A549 (cell line): Measurements from ENCODE around the gene DCAF5. TPM values are rescaled to one million over a fixed set of nuclear protein-coding genes. Genes with fewer than 3 reads are reported as not detected.
A peak's percentile ranks its signal among the peaks of the same experiment; 100 is the strongest.

Source experiments
- ATAC-seq, 2 experiments: fragments of 200-7000 bp in 1 of 2; fragments of >200 bp in 1 of 2; cut with Nextera tagmentation in 1 of 2; cut with Tn5 transposase in 1 of 2; 3 replicates each; pipeline versions ENCODE4 v1.8.0 to v1.9.1; 2018 to 2020; ENCODE audit warnings: mild to moderate bottlenecking in 1 of 2, moderate library complexity in 1 of 2
- CTCF ChIA-PET: fragments of 300-600 bp; sonication (Branson Sonifier 250); formaldehyde crosslinking; extraction: SDS; loops from one replicate; lab custom pipeline; 2021; ENCODE audit warnings: antibody characterized with exemption, inconsistent platforms; lab: Yijun Ruan, JAX
- POLR2A ChIA-PET: fragments of 350-600 bp; formaldehyde crosslinking; extraction: SDS; loops from one replicate; lab custom pipeline; 2021; ENCODE audit warnings: antibody characterized with exemption, inconsistent platforms; lab: Yijun Ruan, JAX
- DNase-seq, 2 experiments: peaks; one replicate each; pipeline versions ENCODE4 v3.0.0 to v3.0.0-alpha.2; 2011 to 2016; ENCODE audit warnings: low read depth in 1 of 2, low spot score in 1 of 2
- FAIRE-seq: peaks from 2 replicates; lab custom pipeline; 2011; peaks lifted over from hg19 to GRCh38; lab: Jason Lieb, UNC
- H3K27ac ChIP-seq, 2 experiments: fragments of >200 bp; sonication (Bioruptor Twin); formaldehyde crosslinking; 3 replicates each; pipeline ENCODE4 v1.5.1; 2016 to 2017
- H3K4me1 ChIP-seq: fragments of >200 bp; sonication (Bioruptor Twin); formaldehyde crosslinking; 3 replicates; pipeline ENCODE4 v1.6.1; 2016
- H3K4me2 ChIP-seq: fragments of >200 bp; sonication (Bioruptor Twin); formaldehyde crosslinking; 3 replicates; pipeline ENCODE4 v1.6.1; 2016
- H3K4me3 ChIP-seq: fragments of >200 bp; sonication (Bioruptor Twin); formaldehyde crosslinking; 3 replicates; pipeline ENCODE4 v1.5.1; 2016
- H3K9me3 ChIP-seq: fragments of >200 bp; sonication (Bioruptor Twin); formaldehyde crosslinking; 3 replicates; pipeline ENCODE4 v1.6.1; 2016
- BHLHE40 ChIP-seq: IDR thresholded peaks from 2 replicates; pipeline ENCODE4 v1.6.1; 2012; ENCODE audit warnings: low read depth, low read length, inconsistent platforms
- CBX2 ChIP-seq: fragments of 200-600 bp; sonication (generic); IDR thresholded peaks from 2 replicates; pipeline ENCODE4 v1.6.1; 2016; ENCODE audit warnings: low read depth, mild to moderate bottlenecking, borderline replicate concordance
- CHD2 ChIP-seq: fragments of 150-350 bp; IDR thresholded peaks from 2 replicates; pipeline ENCODE4 v1.6.1; 2014; ENCODE audit warnings: low read length; ENCODE audit not compliant: partially characterized antibody
- FOSB ChIP-seq: fragments of 250-450 bp; sonication (Bioruptor Pico); IDR thresholded peaks from 2 replicates; pipeline ENCODE4 v1.5.0; 2020; ENCODE audit warnings: mild to moderate bottlenecking, moderate library complexity
- GATA3 ChIP-seq: IDR thresholded peaks from 2 replicates; pipeline ENCODE4 v1.6.1; 2012; ENCODE audit warnings: borderline replicate concordance
- HOXA7 ChIP-seq: fragments of 250-450 bp; sonication (Bioruptor Pico); IDR thresholded peaks from 2 replicates; pipeline ENCODE4 v1.5.0; 2020; ENCODE audit warnings: mild to moderate bottlenecking, moderate library complexity
- HOXB5 ChIP-seq: fragments of 250-450 bp; sonication (Bioruptor Pico); IDR thresholded peaks from 2 replicates; pipeline ENCODE4 v1.5.0; 2020; ENCODE audit warnings: mild to moderate bottlenecking, moderate library complexity
- JUN ChIP-seq, 2 experiments: fragments of >200 bp; sonication (Bioruptor Twin); formaldehyde crosslinking; IDR thresholded peaks; 2 replicates in 1 of 2; 3 replicates in 1 of 2; pipeline ENCODE4 v1.6.1; 2016 to 2017
- MAFK ChIP-seq: fragments of 450-650 bp; IDR thresholded peaks from 2 replicates; pipeline ENCODE4 v1.6.1; 2014; ENCODE audit not compliant: partially characterized antibody
- POLR2A ChIP-seq: IDR thresholded peaks from 2 replicates; pipeline ENCODE4 v1.6.1; 2012; ENCODE audit warnings: mild to moderate bottlenecking, low read length
- POLR2AphosphoS2 ChIP-seq: conservative IDR thresholded peaks from 2 replicates; pipeline ENCODE4 v1.6.1; 2012; ENCODE audit warnings: low read length, improper control_type of control experiment, inconsistent platforms
- RAD21 ChIP-seq, 2 experiments: fragments of >200 bp in 1 of 2; sonication (Bioruptor Twin) in 1 of 2; formaldehyde crosslinking in 1 of 2; IDR thresholded peaks in 1 of 2; conservative IDR thresholded peaks in 1 of 2; 2 replicates in 1 of 2; 3 replicates in 1 of 2; pipeline ENCODE4 v1.6.1; 2012 to 2018; ENCODE audit warnings: inconsistent platforms in 1 of 2
- RCOR1 ChIP-seq: fragments of 150-350 bp; IDR thresholded peaks from 2 replicates; pipeline ENCODE4 v1.6.1; 2014; ENCODE audit warnings: antibody characterized with exemption, low read length, low read depth
- SMC3 ChIP-seq: fragments of >200 bp; sonication (Bioruptor Twin); formaldehyde crosslinking; IDR thresholded peaks from 3 replicates; pipeline ENCODE4 v1.6.1; 2018; ENCODE audit warnings: inconsistent platforms
- SREBF2 ChIP-seq: fragments of 450-650 bp; IDR thresholded peaks from 2 replicates; pipeline ENCODE4 v1.6.1; 2014; ENCODE audit warnings: mild to moderate bottlenecking, moderate library complexity
- ZFP36 ChIP-seq: fragments of 450-650 bp; IDR thresholded peaks from 2 replicates; pipeline ENCODE4 v1.6.1; 2014; ENCODE audit warnings: borderline replicate concordance; ENCODE audit not compliant: partially characterized antibody
- WGBS: methylation state at CpG from one replicate; pipeline ENCODE4 v1.1.6; 2017; ENCODE audit errors: missing lambda C conversion rate; 5-methylcytosine and 5-hydroxymethylcytosine counted together
- polyA plus RNA-seq, 4 experiments: library from polyadenylated mRNA; depleted of rRNA in 3 of 4; stranded (reverse); fragments of >200 nt; fragmentation: RNase III in 1 of 4; extraction: RNeasy Plus Mini Kit Qiagen cat#74134 plus additional on column Dnase treatment in 1 of 4; gene quantifications; 2 replicates in 3 of 4; 3 replicates in 1 of 4; pipeline ENCODE4 v1.2.3, GENCODE V29; 2011 to 2017
- TF ChIP-seq, protein P1 (sequence below): fragments of >200 bp; sonication (Bioruptor Twin); formaldehyde crosslinking; IDR thresholded peaks from 3 replicates; pipeline ENCODE4 v1.5.1; 2016
- TF ChIP-seq, protein P2 (sequence below): fragments of 250-450 bp; sonication (Bioruptor Pico); IDR thresholded peaks from 2 replicates; pipeline ENCODE4 v1.5.0; 2020; ENCODE audit warnings: low read depth, mild to moderate bottlenecking, moderate library complexity
- TF ChIP-seq, protein P3 (sequence below): fragments of >200 bp; sonication (Bioruptor Twin); formaldehyde crosslinking; IDR thresholded peaks from 3 replicates; pipeline ENCODE4 v1.6.1; 2016
- TF ChIP-seq, protein P4 (sequence below): fragments of 200-600 bp; sonication (generic); IDR thresholded peaks from 2 replicates; pipeline ENCODE4 v1.6.1; 2016; ENCODE audit warnings: antibody characterized with exemption, mild to moderate bottlenecking, moderate library complexity

DCAF5 gene
- polyA plus RNA-seq, 2 of the 4 experiments (the other 2 are of a cell fraction), result 14.3 to 23.7 TPM

DNA sequence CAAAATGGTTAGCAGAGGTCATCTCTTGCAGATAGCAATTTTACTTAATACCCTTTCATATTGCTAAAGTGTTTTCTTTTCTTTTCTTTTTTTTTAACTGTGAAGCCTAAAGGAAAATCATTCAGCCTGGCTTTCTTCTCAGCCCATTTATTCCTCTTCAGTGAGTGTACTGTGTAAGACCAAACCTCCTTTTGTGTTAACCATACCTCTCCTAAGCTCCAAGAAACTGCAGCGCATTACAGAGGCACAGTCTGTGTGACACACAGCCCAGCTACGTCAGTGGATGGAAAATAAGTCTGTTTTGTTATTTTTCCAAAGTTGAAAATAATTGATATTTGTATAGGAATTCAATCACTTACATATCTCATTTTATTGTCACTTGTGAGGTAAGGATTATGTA is 21.7 kb downstream of the DCAF5 start (continued):
- TF ChIP-seq CBX2, result no peak

DNA sequence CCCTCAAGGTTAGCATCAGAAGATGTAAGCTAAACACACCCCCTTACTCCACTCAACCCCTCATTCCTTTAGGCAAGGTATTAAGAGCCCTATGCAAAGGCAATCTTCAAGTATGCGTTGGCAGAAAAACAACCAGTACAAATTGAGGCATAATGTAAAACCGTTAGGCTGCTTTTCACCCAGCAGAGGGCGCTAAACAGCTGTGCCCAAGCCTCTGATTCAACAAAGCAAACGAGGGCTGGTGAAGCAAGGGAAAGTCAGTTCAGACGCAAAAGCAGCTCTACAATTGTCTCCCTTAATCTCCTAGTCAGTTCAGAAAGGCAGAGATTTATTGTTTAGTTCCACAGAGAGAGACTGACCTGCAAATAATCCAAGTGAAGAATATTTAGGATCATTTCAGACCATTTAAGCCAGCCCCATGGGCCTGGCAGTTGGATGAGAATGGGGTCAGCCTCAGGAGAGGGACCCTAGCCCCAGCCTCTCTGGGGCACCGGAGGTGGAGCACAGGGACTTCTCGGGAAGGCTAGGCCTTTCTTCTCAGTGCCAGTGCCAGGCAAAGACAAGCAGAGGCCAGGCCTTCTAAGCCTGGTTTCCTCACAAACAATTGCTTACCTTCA is 23.5 kb downstream of the DCAF5 start:
- H3K27ac ChIP-seq, result peak overlapping the region; percentile 52 to 72; a peak in 4 of 6 replicates
- TF ChIP-seq, protein P1, sequence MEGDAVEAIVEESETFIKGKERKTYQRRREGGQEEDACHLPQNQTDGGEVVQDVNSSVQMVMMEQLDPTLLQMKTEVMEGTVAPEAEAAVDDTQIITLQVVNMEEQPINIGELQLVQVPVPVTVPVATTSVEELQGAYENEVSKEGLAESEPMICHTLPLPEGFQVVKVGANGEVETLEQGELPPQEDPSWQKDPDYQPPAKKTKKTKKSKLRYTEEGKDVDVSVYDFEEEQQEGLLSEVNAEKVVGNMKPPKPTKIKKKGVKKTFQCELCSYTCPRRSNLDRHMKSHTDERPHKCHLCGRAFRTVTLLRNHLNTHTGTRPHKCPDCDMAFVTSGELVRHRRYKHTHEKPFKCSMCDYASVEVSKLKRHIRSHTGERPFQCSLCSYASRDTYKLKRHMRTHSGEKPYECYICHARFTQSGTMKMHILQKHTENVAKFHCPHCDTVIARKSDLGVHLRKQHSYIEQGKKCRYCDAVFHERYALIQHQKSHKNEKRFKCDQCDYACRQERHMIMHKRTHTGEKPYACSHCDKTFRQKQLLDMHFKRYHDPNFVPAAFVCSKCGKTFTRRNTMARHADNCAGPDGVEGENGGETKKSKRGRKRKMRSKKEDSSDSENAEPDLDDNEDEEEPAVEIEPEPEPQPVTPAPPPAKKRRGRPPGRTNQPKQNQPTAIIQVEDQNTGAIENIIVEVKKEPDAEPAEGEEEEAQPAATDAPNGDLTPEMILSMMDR, result peak; percentile 95
- TF ChIP-seq POLR2A (no peak), GATA3 (no peak), JUN (IDR thresholded peaks at IDR 0.05) (no peak), BHLHE40 (no peak), SREBF2 (no peak), SMC3 (peak; percentile 76), RAD21 (conservative IDR thresholded peaks at IDR 0.05 in 1 of 2, IDR thresholded peaks at IDR 0.05 in 1 of 2) (peak; percentile 79 to 88), POLR2AphosphoS2 (no peak)
- TF ChIP-seq, protein P2, sequence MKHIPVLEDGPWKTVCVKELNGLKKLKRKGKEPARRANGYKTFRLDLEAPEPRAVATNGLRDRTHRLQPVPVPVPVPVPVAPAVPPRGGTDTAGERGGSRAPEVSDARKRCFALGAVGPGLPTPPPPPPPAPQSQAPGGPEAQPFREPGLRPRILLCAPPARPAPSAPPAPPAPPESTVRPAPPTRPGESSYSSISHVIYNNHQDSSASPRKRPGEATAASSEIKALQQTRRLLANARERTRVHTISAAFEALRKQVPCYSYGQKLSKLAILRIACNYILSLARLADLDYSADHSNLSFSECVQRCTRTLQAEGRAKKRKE (CRISPR knock-in tag), result no peak
- TF ChIP-seq, protein P3, sequence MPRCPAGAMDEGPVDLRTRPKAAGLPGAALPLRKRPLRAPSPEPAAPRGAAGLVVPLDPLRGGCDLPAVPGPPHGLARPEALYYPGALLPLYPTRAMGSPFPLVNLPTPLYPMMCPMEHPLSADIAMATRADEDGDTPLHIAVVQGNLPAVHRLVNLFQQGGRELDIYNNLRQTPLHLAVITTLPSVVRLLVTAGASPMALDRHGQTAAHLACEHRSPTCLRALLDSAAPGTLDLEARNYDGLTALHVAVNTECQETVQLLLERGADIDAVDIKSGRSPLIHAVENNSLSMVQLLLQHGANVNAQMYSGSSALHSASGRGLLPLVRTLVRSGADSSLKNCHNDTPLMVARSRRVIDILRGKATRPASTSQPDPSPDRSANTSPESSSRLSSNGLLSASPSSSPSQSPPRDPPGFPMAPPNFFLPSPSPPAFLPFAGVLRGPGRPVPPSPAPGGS, result no peak
- peak overlapping the region; percentile 57 for H3K4me2 ChIP-seq
- 20% methylated on average over 7 of the region's 7 CpGs for WGBS
- no peak overlapping the region for H3K4me3 ChIP-seq
- ChIA-PET CTCF (interaction anchor here (0.7 to 3.3 kb wide), 45 partner anchors 8 to 443 kb away, joined by 3 to 32 read pairs (median 3); partner anchors contain the start of genes DCAF5 and GALNT16), POLR2A (interaction anchor here (0.7 kb wide), 2 partner anchors 24 to 62 kb away, joined by 4 read pairs; partner anchors contain the start of genes DCAF5 and EXD2)
- H3K9me3 ChIP-seq, result no peaks in the 10 kb centered on the region
- H3K4me1 ChIP-seq, result peaks cover 34% of the 10 kb centered on the region
- DNase-seq (peak; percentile 79 to 83), ATAC-seq (peak; percentile 91 to 95), FAIRE-seq (no peak)

DNA sequence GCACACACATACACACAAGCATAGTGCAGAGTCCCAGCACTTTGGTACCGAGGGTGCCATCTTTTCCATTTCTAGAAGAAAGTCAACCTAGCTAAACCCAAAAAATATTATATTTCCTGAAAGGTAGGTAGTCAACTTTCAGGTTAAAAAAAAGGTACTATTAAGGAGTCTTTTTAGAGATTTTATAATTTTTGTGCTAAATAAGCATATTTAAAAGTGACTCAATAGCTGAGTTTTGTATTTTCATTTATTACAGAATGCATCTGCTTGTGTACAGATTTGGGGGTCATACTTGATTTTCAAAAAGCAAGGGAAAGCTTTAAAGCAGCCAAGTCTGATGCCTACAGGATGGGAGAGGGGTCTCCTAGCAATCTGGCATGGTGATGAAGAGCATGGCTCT is 34.6 kb downstream of the DCAF5 start:
- WGBS, result 92% methylated on average over 1 of the region's 1 CpG
- Histone ChIP-seq H3K4me3 (no peak overlapping the region), H3K27ac (no peak overlapping the region), H3K4me1 (no peaks in the 10 kb centered on the region), H3K9me3 (no peaks in the 10 kb centered on the region), H3K4me2 (no peak overlapping the region)
- POLR2A ChIA-PET, result no interaction called here
- DNase-seq (no peak), ATAC-seq (no peak), FAIRE-seq (no peak)
- TF ChIP-seq MAFK (peak; percentile 82), FOSB (CRISPR knock-in tag) (no peak)
- CTCF ChIA-PET, result interaction anchor here (2.2 to 4.6 kb wide), 2 partner anchors 10 kb away, joined by 9 to 36 read pairs; no protein-coding TSS in a partner anchor

DNA sequence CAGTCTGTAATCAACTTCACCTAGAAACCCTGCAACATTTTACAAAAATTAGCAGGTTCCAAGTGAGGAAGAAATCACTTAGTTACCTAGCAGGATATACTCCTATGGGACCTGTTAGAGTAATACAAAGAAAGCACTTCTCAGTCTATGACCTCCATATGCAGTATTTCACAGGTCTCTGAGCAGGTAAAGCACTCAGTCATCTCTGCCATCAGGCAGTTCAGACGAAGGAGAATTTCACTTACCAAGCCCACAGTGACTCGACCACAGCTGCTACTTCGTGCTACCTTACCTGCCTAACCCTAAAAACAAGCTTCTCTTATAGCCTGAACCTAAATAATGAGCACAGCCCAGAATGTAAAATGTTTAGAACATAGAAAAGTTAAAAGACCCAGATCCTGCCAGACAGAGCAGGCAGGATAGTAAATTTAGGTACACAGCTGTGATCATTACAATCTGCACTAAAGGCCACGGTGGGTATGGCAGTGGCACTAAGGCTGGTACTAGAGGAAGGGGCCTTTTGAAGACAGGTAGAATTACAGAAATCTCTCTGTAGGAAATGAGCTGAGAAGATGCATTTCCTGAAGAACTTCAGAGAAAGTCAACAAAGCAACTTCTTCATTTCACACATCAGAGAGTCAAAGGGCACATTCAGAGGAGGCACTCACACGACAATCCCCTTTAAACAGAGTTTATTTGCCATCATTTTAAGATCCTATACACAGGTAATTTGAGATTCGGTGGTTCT is 35.7 kb downstream of the DCAF5 start:
- WGBS, result 82% methylated on average over 6 of the region's 6 CpGs
- H3K4me2 ChIP-seq, result no peak overlapping the region
- DNase-seq, result no peak
- H3K4me1 ChIP-seq, result no peaks in the 10 kb centered on the region
- no peak overlapping the region for H3K4me3 ChIP-seq
- TF ChIP-seq, protein P4, sequence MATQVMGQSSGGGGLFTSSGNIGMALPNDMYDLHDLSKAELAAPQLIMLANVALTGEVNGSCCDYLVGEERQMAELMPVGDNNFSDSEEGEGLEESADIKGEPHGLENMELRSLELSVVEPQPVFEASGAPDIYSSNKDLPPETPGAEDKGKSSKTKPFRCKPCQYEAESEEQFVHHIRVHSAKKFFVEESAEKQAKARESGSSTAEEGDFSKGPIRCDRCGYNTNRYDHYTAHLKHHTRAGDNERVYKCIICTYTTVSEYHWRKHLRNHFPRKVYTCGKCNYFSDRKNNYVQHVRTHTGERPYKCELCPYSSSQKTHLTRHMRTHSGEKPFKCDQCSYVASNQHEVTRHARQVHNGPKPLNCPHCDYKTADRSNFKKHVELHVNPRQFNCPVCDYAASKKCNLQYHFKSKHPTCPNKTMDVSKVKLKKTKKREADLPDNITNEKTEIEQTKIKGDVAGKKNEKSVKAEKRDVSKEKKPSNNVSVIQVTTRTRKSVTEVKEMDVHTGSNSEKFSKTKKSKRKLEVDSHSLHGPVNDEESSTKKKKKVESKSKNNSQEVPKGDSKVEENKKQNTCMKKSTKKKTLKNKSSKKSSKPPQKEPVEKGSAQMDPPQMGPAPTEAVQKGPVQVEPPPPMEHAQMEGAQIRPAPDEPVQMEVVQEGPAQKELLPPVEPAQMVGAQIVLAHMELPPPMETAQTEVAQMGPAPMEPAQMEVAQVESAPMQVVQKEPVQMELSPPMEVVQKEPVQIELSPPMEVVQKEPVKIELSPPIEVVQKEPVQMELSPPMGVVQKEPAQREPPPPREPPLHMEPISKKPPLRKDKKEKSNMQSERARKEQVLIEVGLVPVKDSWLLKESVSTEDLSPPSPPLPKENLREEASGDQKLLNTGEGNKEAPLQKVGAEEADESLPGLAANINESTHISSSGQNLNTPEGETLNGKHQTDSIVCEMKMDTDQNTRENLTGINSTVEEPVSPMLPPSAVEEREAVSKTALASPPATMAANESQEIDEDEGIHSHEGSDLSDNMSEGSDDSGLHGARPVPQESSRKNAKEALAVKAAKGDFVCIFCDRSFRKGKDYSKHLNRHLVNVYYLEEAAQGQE, result no peak
- TF ChIP-seq CHD2 (no peak), ZFP36 (no peak), RAD21 (conservative IDR thresholded peaks at IDR 0.05 in 1 of 2, IDR thresholded peaks at IDR 0.05 in 1 of 2) (no peak), FOSB (CRISPR knock-in tag) (no peak), RCOR1 (no peak), HOXB5 (CRISPR knock-in tag) (no peak), HOXA7 (CRISPR knock-in tag) (no peak), GATA3 (no peak)
- FAIRE-seq, result no peak
- ATAC-seq, result no peak
- POLR2A ChIA-PET, result no interaction called here
- no peak overlapping the region for H3K27ac ChIP-seq
- CTCF ChIA-PET, result interaction anchor here (0.8 to 4.6 kb wide), 4 partner anchors 9 to 206 kb away, joined by 3 to 36 read pairs (median 4); no protein-coding TSS in a partner anchor
- H3K9me3 ChIP-seq, result no peaks in the 10 kb centered on the region
